Anterior cingulate cortex (tissue), 58 donors: ENCODE data around the gene ARHGEF16.
A peak's percentile ranks its signal among the peaks of the same experiment; 100 is the strongest.

Source experiments
- DNase-seq, 58 donors: peaks; one replicate each; lab custom pipeline; 2025; lab: John Stamatoyannopoulos, UW

The ARHGEF16 gene

DNA sequence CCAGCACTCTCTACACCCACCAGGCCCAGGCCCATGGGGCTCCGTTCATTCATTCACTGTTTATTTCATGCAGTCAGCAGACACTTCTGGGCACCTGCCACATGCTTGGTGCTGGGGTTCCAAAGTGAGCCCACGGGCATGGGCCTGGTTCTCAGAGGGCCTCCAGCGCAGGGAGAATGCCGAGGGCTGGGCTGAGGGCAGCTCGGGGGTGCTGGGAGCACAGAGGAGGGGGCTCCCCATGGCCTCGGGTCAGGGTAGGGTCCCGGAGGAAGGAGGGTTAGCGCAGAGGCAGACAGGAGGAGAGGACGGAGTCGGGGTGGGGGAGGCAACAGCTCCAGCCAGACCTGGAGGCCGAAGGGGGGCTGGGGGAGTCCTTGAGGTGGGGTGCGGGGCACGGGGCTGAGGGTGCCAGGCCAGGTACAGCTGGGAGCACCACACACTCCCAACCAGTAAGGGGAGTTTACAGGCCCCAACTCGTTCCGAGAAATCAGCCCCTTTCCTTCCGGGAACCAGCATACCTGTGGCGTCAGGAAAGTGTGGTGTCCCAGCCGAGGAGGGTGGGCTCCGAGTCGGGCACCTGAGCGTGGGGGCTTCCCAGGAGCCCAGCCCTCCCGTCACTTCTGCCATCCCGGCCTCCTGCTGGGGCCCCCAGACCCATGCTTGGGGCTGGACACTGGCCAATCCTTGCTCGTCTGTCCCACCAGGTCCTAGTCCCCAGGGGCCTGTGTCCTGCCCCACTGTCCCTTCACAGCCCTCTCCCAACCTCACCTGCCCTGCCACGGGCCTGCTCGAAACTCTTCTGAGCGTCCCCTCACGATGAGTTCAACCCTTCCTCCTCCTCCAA lies 10.8 kb downstream of the ARHGEF16 start:
- no peak for DNase-seq

DNA sequence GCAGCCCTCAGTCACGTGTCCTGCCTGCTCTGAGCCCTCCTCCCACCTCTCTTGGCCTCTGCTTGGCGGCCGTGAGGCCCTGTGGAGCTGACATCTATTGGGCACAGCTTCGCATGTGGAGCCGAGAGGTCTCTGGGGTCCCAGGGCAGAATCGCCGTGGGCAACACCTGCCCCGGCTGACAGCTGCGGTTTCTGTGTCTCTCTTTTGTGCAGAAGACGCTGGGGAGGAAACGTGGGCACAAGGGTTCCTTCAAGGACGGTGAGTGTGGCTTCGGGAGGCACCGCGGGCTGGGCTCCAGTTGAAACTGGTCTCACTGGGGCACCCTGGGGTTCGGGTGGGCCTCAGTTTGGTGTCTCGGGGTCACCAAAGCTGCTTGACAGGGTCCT lies 11.5 kb downstream of the ARHGEF16 start:
- no peak for DNase-seq

DNA sequence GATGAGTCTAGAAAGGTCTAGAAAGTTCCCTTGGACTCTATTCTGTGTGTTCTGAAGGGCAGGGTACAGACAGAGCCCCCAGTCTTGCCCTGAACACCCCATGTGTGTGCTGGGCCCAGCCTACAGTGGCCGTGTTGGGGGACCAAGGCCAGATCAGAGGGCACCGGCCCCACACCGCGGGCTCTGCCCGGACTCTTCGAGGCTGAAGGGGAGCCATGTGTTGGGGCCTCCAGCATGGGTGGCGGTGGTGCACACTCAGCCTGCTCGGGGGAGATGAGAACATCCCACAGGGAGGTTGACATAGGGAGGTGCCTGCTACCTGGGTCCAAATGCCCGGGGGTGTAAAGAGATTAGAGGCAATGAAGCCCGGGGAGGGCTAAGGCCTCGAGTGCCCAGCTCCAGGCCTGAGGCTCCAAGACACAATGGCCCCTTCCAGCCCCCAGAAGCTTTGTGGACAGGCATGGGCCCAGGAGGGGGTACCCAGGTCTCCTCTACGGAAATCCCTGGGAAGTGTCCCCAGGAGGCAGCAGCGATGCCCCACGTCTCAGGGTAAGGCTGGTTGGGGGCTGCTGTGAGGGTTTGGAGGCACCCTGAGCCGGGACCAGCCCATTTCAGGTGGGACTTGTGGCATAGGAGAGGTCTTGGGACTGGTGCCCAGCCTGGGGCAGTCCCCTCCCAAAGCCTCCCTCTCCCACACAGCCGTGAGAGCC lies 12.1 kb downstream of the ARHGEF16 start:
- DNase-seq = no peak

DNA sequence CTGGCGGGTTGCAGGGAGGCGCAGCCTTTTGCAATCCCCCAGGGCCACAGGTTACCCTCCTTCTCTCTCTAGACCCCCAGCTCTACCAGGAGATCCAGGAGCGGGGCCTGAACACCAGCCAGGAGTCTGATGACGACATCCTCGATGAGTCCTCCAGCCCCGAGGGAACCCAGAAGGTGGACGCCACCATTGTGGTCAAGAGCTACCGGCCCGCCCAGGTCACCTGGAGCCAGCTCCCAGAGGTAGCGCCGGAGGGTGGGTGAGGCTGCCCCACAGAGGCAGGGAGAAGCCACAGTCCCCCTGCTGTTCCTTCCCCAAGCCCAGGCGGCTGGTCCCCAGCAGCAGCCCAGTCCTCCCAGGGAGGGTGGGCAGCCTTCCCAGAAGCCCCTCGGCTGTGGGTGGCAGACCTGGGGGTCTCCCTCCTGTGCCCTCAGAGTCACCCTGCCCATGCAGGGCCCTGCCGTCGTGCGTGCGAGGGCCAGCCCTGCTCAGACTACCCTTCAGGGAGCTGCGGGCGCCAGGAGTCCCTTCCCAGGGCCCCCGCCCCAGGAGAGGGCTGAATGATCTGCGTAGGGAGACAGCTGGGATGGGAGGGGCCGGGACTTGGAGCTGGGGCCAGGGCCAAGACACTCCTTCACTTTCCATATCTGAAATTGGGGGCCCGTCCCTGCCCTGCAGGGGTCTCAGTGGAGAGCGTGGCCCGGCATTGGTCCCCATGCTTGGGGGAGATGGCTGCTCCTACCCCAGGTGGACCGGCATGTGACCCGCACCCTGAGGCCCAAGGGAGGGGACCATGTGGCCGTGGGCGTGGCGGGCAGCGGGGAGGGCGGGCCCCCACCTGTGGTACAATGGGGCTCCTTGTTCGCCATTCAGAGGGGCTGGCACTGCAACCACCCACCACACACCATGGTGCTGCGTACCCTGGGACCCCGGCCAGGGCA lies 12.9 kb downstream of the ARHGEF16 start:
- no peak for DNase-seq

DNA sequence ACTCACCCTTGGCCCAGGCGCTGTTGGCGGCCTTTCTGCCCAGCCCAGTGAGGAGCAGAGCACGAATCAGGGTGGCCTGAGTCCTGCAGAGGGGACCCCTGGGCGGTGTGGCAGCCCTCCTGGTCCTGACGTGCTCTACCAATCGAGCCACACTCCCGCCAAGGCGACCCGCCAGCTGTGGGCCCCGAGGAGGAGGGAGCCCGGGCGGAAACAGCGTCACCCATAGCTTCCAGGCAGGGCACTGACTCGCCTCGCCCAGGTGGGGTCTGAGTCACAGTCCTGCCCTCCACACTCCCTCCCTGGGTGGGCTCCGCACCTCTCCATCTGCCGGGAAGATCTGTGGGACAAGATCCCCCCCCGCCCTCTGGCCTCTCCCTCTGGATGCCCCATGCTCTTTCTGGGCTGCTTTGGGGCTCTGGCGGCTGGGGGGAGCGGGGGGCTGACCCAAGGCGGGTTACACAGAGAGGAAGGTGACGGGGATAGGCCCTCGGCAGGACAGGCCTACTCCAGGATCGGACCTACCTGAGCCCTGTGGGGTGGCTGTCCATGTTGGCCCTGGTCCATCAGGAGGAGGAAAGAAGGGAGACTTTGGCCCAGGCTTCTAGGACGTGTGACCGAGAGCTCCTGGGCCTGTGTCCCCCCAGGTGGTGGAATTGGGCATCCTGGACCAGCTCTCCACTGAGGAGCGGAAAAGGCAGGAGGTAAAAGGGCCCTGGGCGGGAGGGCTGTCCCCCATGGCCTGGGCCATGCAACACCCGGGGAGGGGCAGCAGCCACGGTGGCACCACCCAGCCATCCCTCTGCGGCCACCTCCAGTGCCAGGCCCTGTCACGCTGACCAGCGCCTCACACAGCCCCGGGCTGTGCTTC lies 14.0 kb downstream of the ARHGEF16 start:
- no peak for DNase-seq

DNA sequence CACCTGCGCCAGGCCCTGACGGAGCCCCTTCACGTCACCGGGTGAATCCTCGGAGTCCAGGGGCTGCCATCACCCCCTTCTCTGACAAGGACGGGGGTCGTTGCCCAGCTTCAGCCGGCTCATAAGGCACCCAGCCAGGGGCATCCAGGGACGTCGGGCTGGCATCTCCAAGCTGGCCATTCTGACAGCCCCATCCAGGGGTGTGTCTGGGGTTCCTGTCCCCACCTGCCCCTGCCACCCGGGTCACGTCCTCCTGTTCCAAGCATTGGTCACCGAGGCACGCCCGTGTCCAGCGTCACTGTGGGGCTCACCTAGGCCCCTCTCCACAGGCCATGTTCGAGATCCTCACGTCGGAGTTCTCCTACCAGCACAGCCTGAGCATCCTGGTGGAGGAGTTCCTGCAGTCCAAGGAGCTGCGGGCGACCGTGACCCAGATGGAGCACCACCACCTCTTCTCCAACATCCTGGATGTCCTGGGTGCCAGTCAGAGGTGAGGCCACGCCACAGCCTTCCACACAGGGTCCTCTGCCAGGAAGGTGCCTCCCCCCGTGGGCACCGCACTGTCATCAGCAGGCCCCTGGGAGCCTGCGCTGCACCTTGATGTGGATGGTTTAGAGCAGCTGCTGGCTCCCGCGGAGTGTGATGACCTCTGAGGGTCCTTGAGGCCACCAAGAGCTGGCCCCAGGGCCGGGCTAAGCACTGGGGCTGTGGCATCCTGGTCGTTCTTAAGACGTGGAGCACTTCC lies 14.8 kb downstream of the ARHGEF16 start:
- no peak for DNase-seq

DNA sequence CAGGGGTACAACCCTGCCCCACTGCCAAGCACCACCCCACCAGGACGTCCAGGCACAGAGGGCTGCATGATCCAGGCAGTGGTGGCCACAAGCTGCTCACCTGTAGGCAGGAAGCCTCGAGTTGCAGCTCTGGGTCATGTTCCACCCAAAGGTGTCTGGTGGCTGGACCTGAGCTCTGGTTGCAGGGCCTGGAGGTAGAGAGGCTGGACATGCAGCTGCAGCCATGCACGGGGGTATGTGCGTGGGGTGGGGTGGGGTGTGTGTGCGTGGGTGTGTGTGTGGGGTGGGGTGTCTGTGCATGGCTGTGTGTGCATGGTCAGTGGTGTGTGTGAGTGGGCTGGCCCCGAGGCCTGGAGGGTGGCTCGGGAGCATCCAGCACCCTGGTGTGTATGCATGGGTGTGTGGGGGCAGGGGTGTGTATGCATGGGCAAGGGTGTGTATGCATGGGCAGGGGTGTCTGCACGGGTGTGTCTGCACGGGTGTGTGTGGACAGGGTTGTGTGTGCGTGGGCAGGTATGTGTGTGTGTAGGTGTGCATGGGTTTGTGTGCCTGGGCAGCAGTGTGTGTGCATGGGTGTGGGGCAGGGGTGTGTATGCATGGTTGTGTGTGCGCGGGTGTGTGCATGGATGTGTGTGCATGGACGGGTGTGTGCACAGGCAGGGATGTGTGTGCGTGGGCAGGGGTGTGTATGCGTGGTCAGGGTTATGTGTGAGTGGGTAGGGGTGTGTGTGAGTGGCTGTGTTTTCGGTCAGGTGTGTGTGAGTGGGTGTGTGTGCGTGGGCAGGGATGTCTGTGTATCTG lies 15.6 kb downstream of the ARHGEF16 start:
- DNase-seq = peak in 1 of 58 donors; percentile 44

DNA sequence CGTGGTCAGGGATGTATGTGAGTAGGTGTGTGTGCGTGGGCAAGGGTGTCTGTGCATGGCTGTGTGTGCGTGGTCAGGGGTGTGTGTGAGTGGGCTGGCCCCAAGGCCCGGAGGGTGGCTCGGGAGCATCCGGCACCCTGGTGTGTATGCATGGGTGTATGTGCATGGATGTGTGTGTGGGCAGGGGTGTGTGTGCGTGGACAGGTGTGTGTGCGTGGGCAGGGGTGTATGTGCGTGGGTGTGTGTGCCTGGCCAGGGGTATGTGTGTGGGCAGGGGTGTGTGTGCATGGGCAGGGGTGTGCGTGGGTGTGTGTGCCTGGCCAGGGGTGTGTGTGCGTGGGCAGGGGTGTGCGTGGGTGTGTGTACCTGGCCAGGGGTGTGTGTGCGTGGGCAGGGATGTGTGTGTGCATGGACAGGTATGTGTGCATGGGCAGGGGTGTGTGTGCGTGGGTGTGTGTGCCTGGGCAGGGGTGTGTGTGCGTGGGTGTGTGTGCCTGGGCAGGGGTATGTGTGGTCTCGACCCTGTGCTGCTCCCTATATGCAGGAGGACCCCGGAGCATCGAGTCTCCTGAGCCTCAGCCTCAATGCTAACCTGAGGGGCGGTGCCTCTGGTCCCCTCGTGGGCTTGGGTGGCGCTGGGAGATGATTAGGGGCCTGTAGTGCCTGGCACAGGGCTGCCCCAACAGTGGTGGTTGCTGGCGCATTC lies 16.3 kb downstream of the ARHGEF16 start:
- DNase-seq = peak in 1 of 58 donors; percentile 59

DNA sequence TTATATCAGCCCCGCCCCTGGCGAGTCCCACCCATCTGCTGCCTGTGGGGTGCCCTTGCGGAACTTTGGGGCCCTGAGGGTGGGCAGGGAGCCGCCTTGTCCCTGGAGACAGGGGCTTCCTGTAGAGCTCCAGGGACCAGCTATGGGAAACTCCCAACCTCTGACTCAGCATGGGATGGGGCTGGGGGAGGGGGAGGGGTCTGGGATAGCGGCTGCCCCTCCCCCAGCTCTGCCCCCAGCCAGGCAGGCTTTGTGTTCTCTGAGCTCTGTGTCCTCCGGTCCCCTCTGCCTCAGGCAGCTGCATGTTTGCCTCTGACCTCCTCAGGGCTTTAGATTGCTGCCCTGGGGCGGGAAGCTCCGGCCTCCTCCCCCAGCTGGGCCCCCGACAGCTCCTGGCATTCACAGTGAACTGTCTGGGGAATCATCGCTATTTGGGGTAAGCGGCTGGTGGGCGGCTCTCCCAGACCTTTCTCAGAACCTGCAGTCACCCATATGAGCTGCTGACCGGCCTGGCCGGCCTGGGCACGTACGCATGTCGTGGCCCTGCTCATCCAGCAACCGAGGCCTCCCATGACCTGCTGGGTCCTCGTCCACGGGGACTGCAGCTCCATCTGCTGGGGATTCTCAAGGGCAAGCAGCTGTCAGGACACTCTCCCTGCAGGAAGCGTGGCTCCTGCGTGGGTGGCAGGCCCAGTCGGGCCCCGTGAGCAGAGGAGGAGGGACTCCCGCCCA lies 17.1 kb downstream of the ARHGEF16 start:
- peak in 18 of 58 donors; percentile 8 to 58 (median 29) for DNase-seq

DNA sequence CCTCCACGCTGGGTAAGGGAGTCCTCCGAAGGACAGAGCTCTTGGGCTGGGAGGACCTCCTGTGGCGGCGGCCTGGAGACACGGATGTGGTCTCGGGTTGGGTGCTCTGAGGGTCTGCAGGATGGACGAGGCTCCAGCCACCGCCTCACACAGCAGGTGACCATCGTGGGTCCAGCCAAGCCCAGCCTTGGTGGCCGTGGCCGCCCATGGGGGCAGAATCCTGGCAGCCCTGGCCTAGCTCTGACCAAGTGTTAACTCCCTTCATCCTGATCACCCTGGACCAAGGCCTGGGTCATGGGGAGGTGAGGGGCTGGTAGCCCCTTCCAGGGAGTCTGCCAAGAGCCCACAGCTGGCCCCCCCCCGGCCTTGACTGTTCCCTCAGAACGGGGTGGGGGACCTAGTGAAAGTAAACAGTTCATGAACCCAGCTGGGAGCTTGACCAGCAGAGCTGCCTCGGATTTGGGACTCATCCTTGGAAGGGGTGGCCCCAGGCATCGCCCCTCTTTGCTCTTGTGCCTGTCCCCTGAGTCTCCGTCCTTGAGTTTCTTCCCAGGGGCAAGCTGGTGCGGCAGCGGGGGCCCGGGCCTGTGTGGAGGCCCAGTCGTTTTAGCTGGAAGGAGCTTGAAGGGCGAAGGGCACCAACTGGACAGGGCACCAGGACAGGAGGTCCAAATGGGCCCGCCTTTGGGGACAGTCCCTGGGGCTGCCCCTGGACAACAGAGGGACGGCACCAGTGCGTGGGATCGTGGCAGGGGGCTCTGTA lies 17.8 kb downstream of the ARHGEF16 start:
- DNase-seq = no peak

DNA sequence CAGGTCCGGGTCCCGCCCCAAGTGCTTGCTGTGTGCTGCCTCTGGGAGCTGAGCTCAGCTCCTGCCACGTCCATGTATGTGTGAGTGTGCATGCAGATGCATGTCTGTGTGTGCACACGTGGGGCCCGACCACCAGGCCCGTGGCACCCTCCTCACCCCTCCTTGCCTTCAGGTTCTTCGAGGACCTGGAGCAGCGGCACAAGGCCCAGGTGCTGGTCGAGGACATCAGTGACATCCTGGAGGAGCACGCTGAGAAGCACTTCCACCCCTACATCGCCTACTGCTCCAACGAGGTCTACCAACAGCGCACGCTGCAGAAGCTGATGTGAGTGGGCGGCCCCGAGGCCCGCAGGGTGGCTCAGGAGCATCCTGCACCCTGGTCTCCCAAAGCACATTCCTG lies 18.4 kb downstream of the ARHGEF16 start:
- DNase-seq = no peak

DNA sequence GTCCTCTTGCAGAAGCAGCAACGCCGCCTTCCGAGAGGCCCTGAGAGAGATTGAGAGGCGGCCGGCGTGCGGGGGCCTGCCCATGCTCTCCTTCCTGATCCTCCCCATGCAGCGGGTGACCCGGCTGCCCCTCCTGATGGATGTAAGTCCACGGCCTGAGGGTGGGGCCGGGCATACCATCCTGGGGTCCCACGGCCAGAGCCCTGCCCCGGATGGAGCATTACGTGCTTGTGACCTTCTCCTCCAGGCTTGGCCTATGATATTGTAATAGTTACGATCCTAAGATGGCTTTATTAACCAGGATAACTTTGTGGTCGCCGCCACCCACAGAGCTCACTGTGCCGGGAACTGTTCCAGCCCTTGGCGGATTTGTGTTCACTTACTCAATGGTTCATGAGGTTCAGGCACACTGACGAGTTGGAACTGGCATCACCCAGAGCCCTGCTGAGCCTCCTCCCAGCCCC lies 18.9 kb downstream of the ARHGEF16 start:
- peak in 4 of 58 donors; percentile 22 to 28 (median 26) for DNase-seq

DNA sequence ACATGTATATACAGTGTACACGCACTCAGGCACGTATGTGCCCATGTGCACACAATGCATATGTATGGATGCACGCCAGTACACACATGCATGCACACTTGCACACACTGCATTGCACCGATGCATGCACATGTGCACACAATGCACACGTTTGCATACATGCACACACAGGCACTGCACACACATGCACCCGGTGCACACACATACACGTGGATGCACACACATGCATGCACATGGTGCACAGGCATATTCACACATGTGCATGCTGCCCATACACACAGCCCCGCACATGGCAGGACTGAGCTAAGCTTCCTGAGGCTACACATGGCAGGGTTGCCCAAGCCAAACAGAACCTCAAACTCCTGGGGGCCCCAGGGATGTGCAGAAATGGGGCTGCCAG lies 19.6 kb downstream of the ARHGEF16 start:
- DNase-seq = no peak

DNA sequence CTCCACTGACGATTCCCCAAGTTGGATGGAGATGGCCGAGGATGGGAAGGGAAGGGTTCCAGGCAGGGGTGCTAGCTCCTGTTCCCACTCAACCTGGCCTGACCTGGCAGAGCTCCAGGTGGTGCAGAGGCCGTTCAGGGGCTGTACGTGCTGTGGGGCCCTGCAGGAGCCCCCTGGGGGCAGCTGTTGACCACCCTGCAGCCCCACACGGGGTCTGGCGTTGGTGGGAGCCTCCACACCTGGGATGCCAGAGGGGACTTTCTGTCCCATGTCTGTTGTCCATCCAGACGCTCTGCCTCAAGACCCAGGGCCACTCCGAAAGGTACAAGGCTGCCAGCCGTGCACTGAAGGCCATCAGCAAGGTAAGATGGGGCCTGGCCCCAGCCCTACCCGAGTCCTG lies 20.0 kb downstream of the ARHGEF16 start:
- no peak for DNase-seq

DNA sequence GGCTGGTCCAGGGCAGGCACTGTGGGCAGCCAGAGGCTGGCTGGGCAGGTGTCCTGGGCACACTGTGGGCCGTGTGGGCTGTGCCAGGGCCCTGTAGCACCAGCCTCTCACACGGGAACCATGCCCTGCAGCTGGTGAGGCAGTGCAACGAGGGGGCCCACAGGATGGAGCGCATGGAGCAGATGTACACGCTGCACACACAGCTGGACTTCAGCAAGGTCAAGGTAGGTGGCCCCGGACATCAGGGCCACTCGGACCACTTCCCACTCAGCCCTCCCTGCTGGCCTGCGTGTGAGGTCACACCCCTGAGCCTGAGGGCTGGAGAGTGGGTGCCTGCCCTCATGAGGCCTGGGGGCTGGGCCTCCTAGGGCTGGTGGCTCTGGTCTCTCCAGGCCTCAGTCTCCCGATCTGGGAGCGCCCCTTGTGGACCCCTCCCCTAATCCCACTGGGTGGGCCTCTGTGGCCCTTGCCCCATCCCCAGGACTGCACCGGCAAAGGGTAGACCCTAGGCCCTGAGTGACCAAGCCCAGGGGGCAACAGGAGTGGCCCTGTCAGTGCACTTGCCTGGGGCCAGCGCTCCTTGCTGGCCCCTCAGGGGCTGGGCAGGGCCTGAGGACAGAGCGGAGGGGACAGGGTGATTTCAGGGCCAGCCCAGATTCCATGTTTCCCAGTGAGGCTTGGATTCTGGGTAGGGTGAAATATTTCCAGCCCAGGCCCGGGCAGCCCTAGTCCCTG lies 21.5 kb downstream of the ARHGEF16 start:
- no peak for DNase-seq
